ENCODE data around the gene RNPEPL1.

RNPEPL1 gene

DNA sequence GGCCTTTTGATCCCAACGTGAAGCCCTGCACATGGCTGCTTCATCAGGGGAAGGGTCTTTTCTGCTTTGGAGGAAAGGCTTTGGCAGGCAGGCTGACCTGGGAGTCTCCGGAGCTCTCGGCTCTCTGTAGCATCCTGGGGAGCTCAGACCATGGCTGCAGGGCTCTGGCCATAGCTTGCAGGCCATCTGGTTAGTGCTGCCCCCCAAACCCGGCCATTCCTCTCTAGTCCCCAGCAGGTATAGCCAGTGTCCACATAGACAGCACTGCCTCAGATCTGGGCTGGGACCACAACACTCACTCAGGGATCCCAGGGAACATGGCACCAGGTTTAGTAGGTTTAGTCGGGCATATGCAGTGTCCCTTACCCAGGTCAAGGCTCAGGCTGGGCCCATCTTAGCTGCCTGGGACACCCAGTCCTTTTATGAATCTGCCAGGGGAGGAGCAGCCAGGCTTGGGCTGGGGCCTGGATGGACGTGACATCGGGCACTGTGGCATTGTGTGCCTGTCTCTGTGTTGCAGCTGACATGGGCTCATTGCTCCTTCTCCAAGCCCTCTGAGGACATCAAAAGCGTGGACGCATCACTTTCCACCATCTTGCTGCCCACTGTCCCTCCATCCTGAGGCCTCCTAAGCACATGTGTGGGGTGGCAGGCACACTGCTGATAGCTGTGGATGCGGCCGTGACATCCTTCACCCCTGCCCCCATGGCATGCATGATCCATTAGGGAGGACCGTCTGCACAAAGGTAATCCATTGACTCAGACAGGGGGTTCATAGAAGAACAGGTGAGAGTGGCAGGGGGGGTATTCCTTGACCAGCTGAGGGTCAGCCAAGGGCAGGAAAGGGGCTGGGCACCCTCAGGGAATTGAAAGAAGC, 37.8 kb downstream of the RNPEPL1 start:
- H3K4ac ChIP-seq (ENCODE audit: low read depth in 1 of 2, low read length in 2 of 2): no peak overlapping the region
- no peak overlapping the region for H3K27ac ChIP-seq (ENCODE audit: low read length, poor library complexity, severe bottlenecking)
- H3K18ac ChIP-seq (ENCODE audit: low read depth in 1 of 2, low read length in 2 of 2): no peak overlapping the region
- no peak overlapping the region for H2BK120ac ChIP-seq (ENCODE audit: low read depth, low read length)
- H3K4me1 ChIP-seq (ENCODE audit: control insufficient read depth, insufficient read depth, low read depth, low read length): peaks cover 11% of the 10 kb centered on the region
- H3K23ac ChIP-seq (ENCODE audit: low read length in 2 of 2): no peak overlapping the region
- H3K36me3 ChIP-seq (ENCODE audit: control insufficient read depth in 1 of 2, insufficient read depth in 2 of 2, low read depth in 1 of 2, low read length in 2 of 2): peaks cover 0 to 26% of the 10 kb centered on the region in 2 experiments
- no peak overlapping the region for H2BK5ac ChIP-seq (ENCODE audit: low read depth, low read length, poor library complexity, severe bottlenecking)
- H4K91ac ChIP-seq (ENCODE audit: low read length): no peak overlapping the region
- DNase-seq: no peak
- no peaks in the 10 kb centered on the region for H3K79me1 ChIP-seq (replicated peaks; ENCODE audit: low read length, poor library complexity, severe bottlenecking)
- no peaks in the 10 kb centered on the region for H3K9me3 ChIP-seq (ENCODE audit: control insufficient read depth, low read length)
- H3K14ac ChIP-seq (ENCODE audit: low read length in 2 of 2): no peak overlapping the region
- H3K4me3 ChIP-seq (ENCODE audit: insufficient read depth in 1 of 2, low read depth in 1 of 2, low read length in 2 of 2): no peak overlapping the region
- WGBS: 84% methylated on average over 12 of the region's 12 CpGs
- H3K27me3 ChIP-seq (ENCODE audit: control insufficient read depth in 1 of 2, insufficient read depth in 1 of 2, low read length in 2 of 2): no peaks in the 10 kb centered on the region
- no peak overlapping the region for H3K4me2 ChIP-seq (ENCODE audit: low read length, poor library complexity, severe bottlenecking)
- H2AFZ ChIP-seq (ENCODE audit: low read depth, low read length): no peak overlapping the region
- no peak overlapping the region for H2BK12ac ChIP-seq (ENCODE audit: low read length in 2 of 2)
- H3K9ac ChIP-seq (ENCODE audit: low read length): no peak overlapping the region
- H2AK5ac ChIP-seq (ENCODE audit: low read length, severe bottlenecking): no peak overlapping the region
- no peak overlapping the region for H4K8ac ChIP-seq (ENCODE audit: low read length)
- H2BK15ac ChIP-seq (ENCODE audit: low read depth, poor library complexity, severe bottlenecking): no peak overlapping the region

- peaks cover 13% of the 10 kb centered on the region for H3K4me1 ChIP-seq (ENCODE audit: control insufficient read depth, insufficient read depth, low read depth, low read length)
- no peak overlapping the region for H2AFZ ChIP-seq (ENCODE audit: low read depth, low read length)
- H3K23ac ChIP-seq (ENCODE audit: low read length in 2 of 2): no peak overlapping the region
- H4K91ac ChIP-seq (ENCODE audit: low read length): no peak overlapping the region
- 93% methylated on average over 9 of the region's 10 CpGs for WGBS
- H2BK15ac ChIP-seq (ENCODE audit: low read depth, poor library complexity, severe bottlenecking): no peak overlapping the region
- peaks cover 0 to 5% of the 10 kb centered on the region in 2 experiments for H3K36me3 ChIP-seq (ENCODE audit: control insufficient read depth in 1 of 2, insufficient read depth in 2 of 2, low read depth in 1 of 2, low read length in 2 of 2)
- DNase-seq: no peak
- no peak overlapping the region for H2BK12ac ChIP-seq (ENCODE audit: low read length in 2 of 2)
- no peaks in the 10 kb centered on the region for H3K9me3 ChIP-seq (ENCODE audit: control insufficient read depth, low read length)
- no peak overlapping the region for H2AK5ac ChIP-seq (ENCODE audit: low read length, severe bottlenecking)
- H3K27ac ChIP-seq (ENCODE audit: low read length, poor library complexity, severe bottlenecking): no peak overlapping the region
- no peak overlapping the region for H3K18ac ChIP-seq (ENCODE audit: low read depth in 1 of 2, low read length in 2 of 2)
- no peak overlapping the region for H3K14ac ChIP-seq (ENCODE audit: low read length in 2 of 2)
- no peak overlapping the region for H3K4me2 ChIP-seq (ENCODE audit: low read length, poor library complexity, severe bottlenecking)
- H3K9ac ChIP-seq (ENCODE audit: low read length): no peak overlapping the region
- H3K4me3 ChIP-seq (ENCODE audit: insufficient read depth in 1 of 2, low read depth in 1 of 2, low read length in 2 of 2): no peak overlapping the region
- no peaks in the 10 kb centered on the region for H3K79me1 ChIP-seq (replicated peaks; ENCODE audit: low read length, poor library complexity, severe bottlenecking)
- H3K27me3 ChIP-seq (ENCODE audit: control insufficient read depth in 1 of 2, insufficient read depth in 1 of 2, low read length in 2 of 2): no peaks in the 10 kb centered on the region
- H2BK5ac ChIP-seq (ENCODE audit: low read depth, low read length, poor library complexity, severe bottlenecking): no peak overlapping the region
- H2BK120ac ChIP-seq (ENCODE audit: low read depth, low read length): no peak overlapping the region
- H4K8ac ChIP-seq (ENCODE audit: low read length): no peak overlapping the region
- H3K4ac ChIP-seq (ENCODE audit: low read depth in 1 of 2, low read length in 2 of 2): no peak overlapping the region
Measured at GRCh38 chr2:240611601-240612210, 43.4 kb downstream of the RNPEPL1 start.

DNA sequence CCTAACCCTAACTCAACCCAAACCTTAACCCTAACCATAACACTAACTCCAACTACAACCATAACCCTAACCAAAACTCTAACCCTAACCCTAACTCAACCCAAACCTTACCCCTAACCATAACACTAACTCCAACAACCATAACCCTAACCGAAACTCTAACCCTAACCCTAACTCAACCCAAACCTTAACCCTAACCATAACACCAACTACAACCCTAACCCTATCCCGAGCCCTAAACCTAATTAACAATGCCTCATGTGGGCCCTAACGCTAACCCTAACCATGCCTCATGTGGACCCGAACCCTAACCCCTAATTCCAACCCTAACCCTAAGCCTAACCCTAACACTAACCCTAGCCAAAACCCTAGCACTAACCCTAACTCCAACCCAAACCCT, 45.5 kb downstream of the RNPEPL1 start:
- H4K8ac ChIP-seq (ENCODE audit: low read length): no peak overlapping the region
- no peak overlapping the region for H2AFZ ChIP-seq (ENCODE audit: low read depth, low read length)
- H3K23ac ChIP-seq (ENCODE audit: low read length in 2 of 2): no peak overlapping the region
- H3K4me3 ChIP-seq (ENCODE audit: insufficient read depth in 1 of 2, low read depth in 1 of 2, low read length in 2 of 2): no peak overlapping the region
- H3K27ac ChIP-seq (ENCODE audit: low read length, poor library complexity, severe bottlenecking): no peak overlapping the region
- H3K36me3 ChIP-seq (ENCODE audit: control insufficient read depth in 1 of 2, insufficient read depth in 2 of 2, low read depth in 1 of 2, low read length in 2 of 2): peaks cover 0 to 5% of the 10 kb centered on the region in 2 experiments
- 87% methylated on average over 4 of the region's 4 CpGs for WGBS
- no peak overlapping the region for H4K91ac ChIP-seq (ENCODE audit: low read length)
- no peak overlapping the region for H2BK120ac ChIP-seq (ENCODE audit: low read depth, low read length)
- H3K4me1 ChIP-seq (ENCODE audit: control insufficient read depth, insufficient read depth, low read depth, low read length): peaks cover 13% of the 10 kb centered on the region
- H3K27me3 ChIP-seq (ENCODE audit: control insufficient read depth in 1 of 2, insufficient read depth in 1 of 2, low read length in 2 of 2): no peaks in the 10 kb centered on the region
- no peaks in the 10 kb centered on the region for H3K79me1 ChIP-seq (replicated peaks; ENCODE audit: low read length, poor library complexity, severe bottlenecking)
- no peaks in the 10 kb centered on the region for H3K9me3 ChIP-seq (ENCODE audit: control insufficient read depth, low read length)
- H3K14ac ChIP-seq (ENCODE audit: low read length in 2 of 2): no peak overlapping the region
- H3K4me2 ChIP-seq (ENCODE audit: low read length, poor library complexity, severe bottlenecking): no peak overlapping the region
- H3K18ac ChIP-seq (ENCODE audit: low read depth in 1 of 2, low read length in 2 of 2): no peak overlapping the region
- no peak overlapping the region for H3K9ac ChIP-seq (ENCODE audit: low read length)
- H2BK5ac ChIP-seq (ENCODE audit: low read depth, low read length, poor library complexity, severe bottlenecking): no peak overlapping the region
- DNase-seq: no peak
- no peak overlapping the region for H3K4ac ChIP-seq (ENCODE audit: low read depth in 1 of 2, low read length in 2 of 2)
- H2BK12ac ChIP-seq (ENCODE audit: low read length in 2 of 2): no peak overlapping the region
- H2AK5ac ChIP-seq (ENCODE audit: low read length, severe bottlenecking): no peak overlapping the region
- H2BK15ac ChIP-seq (ENCODE audit: low read depth, poor library complexity, severe bottlenecking): no peak overlapping the region

GRCh38 chr2:240614391-240614790, 46.1 kb downstream of the RNPEPL1 start:
- Histone ChIP-seq H3K23ac (ENCODE audit: low read length in 2 of 2) (no peak overlapping the region), H3K14ac (ENCODE audit: low read length in 2 of 2) (no peak overlapping the region), H2BK15ac (ENCODE audit: low read depth, poor library complexity, severe bottlenecking) (no peak overlapping the region), H3K4me1 (ENCODE audit: control insufficient read depth, insufficient read depth, low read depth, low read length) (peaks cover 13% of the 10 kb centered on the region), H2BK5ac (ENCODE audit: low read depth, low read length, poor library complexity, severe bottlenecking) (no peak overlapping the region), H3K4ac (ENCODE audit: low read depth in 1 of 2, low read length in 2 of 2) (no peak overlapping the region), H3K79me1 (replicated peaks; ENCODE audit: low read length, poor library complexity, severe bottlenecking) (no peaks in the 10 kb centered on the region), H3K9ac (ENCODE audit: low read length) (no peak overlapping the region), H3K4me2 (ENCODE audit: low read length, poor library complexity, severe bottlenecking) (no peak overlapping the region), H3K9me3 (ENCODE audit: control insufficient read depth, low read length) (no peaks in the 10 kb centered on the region), H3K18ac (ENCODE audit: low read depth in 1 of 2, low read length in 2 of 2) (no peak overlapping the region), H3K27me3 (ENCODE audit: control insufficient read depth in 1 of 2, insufficient read depth in 1 of 2, low read length in 2 of 2) (no peaks in the 10 kb centered on the region), H3K36me3 (ENCODE audit: control insufficient read depth in 1 of 2, insufficient read depth in 2 of 2, low read depth in 1 of 2, low read length in 2 of 2) (peaks cover 0 to 5% of the 10 kb centered on the region in 2 experiments), H3K4me3 (ENCODE audit: insufficient read depth in 1 of 2, low read depth in 1 of 2, low read length in 2 of 2) (no peak overlapping the region), H4K8ac (ENCODE audit: low read length) (no peak overlapping the region), H2BK12ac (ENCODE audit: low read length in 2 of 2) (no peak overlapping the region), H2AFZ (ENCODE audit: low read depth, low read length) (no peak overlapping the region), H2BK120ac (ENCODE audit: low read depth, low read length) (no peak overlapping the region), H2AK5ac (ENCODE audit: low read length, severe bottlenecking) (no peak overlapping the region), H3K27ac (ENCODE audit: low read length, poor library complexity, severe bottlenecking) (no peak overlapping the region), H4K91ac (ENCODE audit: low read length) (no peak overlapping the region)
- DNase-seq: no peak
- 94% methylated on average over 9 of the region's 9 CpGs for WGBS
